HG03457 (cell line): ENCODE results near the gene AGA.

Experiments
- ATAC-seq: cut with Tn5 transposase; IDR thresholded peaks from one replicate; pipeline ENCODE4 v1.9.1; 2021; ENCODE audit warnings: moderate number of reproducible peaks; ENCODE audit not compliant: unreplicated experiment

Gene AGA

DNA sequence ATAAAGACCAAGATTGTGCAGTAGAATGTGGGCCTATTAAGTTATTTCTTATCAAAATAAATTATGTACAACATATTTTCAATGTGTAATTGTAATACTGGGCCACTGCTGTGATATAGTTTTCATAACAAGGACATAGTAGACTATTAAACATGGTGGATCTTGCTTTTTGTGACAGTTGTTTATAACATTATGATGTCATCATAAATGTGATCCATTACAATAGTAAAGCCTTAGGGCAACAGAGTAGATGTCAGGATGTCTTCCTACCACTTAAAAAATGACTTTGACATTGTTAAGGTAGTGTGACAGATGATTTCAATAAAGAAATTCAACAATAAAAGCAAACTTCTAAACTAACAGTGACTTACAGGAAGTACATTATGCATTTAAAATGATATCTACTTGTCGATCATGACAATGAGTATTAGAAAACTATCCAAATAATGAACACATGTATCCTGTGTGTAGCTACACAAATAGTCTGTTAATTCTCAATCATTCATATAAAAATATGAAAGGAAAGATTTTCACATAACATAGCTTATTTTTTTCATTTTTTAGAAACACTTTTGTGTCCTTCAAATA, 5.3 kb upstream of the AGA start:
- no peak for ATAC-seq

DNA sequence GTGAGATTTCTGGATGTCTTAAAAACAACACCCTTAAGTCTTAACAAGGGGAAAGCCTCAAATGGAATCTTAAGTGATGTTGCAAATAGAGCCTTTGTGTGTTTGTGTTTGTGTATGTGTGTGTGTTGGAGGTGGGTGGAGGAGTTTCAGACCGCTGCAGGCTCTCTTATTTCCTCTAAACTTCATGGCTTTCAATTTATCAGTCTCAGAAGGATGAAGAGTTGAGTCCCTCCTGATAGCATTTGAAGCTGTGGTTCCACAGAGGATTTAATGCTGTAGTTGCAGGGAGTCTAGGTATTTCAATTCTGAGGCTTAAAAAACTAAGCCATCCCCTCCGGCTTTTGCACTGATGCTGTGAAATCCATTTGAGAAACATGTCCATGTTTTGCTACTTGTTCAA, 4.3 kb upstream of the AGA start:
- ATAC-seq, result no peak

DNA sequence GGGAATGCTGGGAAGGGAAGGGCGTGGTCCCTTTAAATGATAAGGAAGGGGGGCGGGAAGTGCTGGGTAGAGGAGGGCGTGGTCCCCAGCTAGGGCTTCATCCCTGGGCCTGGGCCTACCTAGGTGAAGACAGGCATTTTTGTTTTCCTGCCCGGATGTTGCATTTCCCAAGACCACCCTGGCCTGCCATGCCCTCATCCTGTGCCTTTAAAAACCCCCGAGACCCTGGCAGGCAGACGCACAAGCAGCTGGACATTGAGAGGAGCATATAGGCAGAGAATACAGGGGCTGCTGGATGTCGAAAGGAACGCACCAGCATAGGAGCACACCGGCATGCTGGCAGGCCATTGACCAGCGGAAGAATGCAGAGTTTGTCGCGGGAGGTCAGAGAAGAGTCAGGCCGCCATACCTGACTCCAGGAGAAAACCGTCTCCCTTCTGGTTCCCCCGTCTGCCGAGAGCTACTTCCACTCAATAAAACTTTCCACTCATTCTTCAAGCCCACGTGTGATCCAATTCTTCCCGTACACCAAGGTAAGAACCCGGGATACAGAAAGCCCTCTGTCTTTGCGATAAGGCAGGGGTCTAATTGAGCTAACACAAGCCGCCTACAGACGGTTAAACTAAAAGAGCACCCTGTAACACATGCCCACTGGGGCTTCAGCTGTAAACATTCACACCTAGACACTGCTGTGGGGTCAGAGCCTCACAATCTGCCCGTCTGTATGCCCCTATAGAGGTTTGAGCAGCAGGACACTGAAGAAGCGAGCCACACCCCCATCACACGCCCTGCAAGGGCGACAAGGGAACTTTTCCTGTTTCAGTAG, 2.9 kb upstream of the AGA start:
- no peak for ATAC-seq

DNA sequence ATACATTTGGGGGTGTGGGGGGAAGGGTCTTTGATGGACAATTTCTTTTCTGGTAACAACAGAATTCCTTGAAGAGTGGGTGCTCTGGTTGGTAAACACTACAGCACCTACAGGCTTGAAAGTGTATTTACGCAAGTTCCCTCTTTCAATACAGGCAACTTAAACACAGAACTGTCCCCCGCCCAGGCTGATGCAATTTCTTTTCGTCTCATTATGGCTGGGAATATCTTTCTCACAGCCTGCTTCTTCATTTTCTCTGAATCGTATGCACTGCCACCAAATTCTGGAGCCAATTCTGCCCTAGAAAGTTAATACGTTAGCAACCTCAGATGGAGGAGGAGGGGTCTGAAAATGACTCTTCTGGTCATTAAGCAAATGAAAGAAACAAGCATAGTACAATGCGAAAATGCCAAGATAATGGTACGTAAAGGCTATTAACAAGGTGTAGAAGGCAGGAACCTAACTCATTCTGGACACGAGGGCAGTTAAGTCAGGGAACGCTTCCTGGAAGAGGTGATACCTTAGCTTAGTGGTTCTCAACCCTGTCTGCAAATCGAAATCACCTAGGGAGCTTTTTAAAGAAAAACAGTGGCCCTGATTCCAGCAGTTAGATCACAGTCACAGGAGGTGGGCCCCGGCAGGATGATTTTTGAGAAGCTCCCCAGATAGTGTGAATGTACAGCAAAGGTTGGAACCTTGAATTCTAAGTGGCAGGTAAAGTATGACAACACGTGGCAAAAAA, 1.0 kb downstream of the AGA start:
- peak; percentile 30 for ATAC-seq

DNA sequence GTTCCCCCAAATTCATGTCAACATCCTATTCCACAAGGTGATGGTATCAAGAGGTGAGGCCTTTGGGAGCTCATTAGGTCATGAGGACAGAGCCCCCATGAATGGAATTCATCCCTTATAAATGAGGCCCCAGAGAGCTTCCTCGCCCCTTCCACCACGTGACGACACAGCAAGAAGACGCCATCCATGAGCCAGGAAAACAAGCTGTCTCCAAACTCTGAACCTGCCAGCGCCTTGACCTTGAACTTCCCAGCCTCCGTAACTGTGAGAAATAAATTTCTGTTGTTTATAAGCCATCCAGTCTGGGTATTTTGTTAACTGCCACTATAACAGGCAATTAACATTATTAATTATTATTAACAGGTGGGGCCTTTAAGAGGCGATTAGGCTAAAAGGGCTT, 5.8 kb downstream of the AGA start:
- ATAC-seq, result no peak

DNA sequence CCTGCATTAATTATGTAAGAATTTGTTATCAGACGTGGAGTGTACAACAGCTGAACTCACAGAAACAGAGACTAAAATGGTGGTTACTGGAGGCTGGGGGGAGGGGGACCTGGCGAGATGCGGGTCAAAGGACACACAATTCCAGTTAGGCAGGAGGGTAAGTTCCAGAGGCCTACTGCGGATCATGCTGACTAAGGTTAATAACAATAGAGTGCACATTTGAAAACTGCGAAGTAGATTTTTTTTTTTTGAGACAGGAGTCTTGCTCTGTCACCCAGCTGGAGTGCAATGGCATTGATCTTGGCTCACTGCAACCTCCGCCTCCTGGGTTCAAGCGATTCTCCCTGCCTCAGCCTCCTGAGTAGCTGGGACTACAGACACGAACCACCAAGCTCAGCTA, 7.6 kb downstream of the AGA start:
- ATAC-seq, result no peak

DNA sequence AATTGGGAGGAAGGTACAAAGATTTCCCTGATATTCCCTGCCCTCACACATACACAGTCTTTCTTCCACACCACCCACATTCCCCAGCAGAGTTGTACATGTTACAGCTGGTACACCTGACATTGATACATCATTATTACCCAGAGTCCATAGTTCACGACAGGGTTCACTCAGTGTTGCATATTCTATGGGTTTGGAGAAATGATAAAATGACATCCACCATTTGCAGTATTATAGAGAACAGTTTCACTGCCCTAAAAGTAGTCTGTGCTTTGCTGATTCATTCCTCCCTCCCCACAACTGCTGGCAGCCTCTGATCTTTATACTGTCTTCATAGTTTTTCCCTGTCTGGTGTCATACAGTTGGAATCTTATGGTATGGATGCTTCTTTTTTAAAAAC, 15.0 kb downstream of the AGA start:
- ATAC-seq, result no peak

DNA sequence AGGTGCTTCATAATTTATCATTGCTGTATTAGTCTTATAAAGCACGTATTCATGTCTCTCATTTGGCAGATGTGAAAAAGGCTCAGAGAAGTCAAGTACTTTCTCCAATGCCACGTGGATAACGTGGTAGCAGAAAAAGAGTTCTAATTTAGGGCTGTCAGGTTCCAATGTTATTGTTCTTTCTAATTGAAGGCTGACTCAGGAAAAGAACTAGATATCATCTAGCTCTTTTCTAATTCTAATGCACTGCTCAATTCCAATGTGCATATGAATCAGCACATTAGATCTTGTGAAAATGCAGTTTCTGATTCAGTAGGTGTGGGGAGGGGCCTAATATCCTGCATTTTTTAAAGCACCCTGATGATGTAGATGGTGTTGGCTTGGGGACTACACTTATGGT, 22.8 kb downstream of the AGA start:
- ATAC-seq, result no peak

DNA sequence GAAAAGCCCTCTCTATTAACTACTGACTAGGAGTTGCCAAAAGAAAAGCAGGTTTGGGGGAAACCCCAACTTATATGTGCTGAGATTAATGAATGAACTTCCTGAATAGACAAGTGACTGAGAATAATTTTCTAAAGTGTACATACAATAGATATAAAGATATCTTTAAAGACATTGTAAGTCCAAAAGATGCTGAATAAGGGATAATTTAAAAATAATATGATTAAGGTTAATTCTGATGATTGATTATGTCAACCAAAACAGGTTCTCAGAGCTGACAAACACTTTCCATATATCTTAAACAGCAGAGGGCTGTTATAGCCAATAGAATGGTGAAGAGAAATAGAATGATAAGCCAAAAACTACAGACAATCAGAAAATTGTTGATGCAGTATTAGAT, 28.6 kb downstream of the AGA start:
- no peak for ATAC-seq

DNA sequence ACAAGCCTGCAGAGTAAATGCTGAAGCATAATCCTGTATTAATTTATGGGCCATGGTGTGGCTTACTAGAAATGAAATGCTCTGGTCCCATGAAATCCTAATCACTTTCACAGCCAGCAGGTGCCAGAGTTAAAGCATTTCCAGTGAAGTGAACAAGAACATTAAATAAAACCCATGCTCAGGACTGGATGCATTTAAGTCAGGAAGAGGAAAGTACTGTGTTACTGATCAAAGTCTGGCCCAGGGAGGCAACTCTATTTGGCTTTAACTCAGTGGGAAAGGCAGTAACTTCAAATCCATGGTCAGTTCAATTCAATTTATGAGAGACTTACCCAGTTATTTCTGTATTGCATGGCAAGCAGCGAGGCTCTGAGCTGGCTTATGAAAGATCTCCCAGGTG, 29.2 kb downstream of the AGA start:
- ATAC-seq, result no peak

DNA sequence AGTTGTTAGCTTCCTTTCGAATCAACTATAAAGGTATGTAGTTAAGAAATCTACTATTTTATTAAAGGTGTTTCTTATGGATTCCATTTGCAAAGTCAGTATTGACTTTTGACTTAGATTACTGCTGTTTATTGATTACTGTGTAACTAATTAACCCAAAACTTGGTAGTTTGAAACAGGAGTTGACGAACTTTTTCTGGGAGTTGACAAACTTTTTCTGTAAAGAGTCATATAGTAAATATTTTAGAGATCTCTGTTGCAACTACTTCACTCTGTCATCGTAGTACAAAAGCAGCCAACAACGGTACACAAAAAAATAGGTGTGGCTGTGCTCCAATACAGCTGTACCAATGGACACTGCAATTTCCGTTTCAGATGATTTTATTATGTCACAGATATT, 30.2 kb downstream of the AGA start:
- ATAC-seq, result no peak

DNA sequence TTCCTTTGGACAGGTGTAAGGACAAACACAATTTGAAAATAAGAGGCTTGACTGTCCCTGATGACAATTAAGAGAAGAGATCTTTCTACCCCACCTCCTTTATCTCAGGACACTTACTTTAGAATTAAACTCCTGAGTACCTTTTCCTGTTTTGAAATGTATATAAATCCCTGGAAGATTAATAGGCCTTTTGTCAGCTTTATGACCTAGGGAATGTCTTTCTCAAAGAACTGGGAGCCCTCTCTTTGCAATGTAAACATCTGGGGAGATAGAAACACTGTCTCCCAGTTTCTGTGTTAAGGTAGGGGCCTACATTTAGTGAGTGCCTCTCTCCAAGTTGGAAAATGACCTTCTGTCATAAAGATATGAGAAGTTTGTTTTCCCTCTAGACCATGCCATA, 31.7 kb downstream of the AGA start:
- ATAC-seq, result no peak

DNA sequence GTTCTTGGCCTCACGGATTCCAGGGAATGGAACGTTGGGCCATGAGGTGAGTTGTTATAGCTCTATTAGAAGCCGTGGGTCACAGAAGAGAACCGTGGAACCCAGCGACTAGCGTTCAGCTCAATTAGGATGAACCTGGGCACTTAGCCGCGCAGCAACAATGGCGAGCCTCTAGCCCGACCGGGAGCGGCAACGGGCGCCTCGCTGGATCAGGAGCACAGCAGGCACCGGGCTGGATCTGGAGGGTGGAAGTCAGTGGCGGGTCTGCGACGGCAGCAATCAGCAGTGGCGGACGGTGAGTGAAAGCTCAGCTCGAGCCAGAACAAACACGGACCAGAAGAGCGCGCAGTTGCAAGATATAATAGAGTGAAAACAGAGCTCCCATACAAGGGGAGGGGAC, 34.2 kb downstream of the AGA start:
- ATAC-seq, result no peak

DNA sequence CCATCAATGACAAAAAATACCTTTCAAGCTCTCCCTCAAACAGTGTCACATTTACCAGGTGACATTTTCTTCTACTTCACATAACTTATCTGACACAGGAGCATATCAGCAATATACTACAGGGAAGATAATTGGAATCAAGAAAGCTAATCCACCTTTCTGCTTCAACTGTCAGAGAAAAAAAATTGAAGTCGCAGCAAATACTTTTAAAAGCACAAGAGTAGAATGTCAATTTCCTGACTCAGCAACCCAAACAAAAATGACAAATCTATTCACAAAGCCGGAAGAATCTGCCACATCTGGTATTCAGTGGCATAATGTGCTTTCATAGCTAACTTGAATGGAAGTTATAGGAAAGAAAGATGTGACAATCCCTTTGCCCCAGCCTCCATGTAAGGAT, 36.7 kb downstream of the AGA start:
- ATAC-seq, result no peak

DNA sequence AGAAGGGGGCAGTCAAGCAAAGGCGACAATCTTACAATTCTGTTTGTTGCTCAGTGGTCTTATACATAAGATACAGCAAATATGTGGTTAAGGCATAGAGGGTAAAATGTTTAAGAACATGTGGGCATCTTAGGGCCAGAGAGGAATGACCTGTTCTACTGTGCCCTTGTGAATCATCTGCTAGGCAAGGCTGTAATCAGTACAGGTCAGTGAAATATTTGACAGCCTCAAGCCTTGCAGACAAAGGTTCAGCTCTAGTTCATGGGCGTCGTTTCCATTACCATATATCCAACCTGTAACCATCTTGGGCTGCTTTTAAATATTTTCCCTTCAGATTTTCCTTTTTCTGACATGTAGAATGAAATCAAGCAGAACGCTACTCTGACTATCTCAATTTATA, 37.3 kb downstream of the AGA start:
- ATAC-seq, result no peak

DNA sequence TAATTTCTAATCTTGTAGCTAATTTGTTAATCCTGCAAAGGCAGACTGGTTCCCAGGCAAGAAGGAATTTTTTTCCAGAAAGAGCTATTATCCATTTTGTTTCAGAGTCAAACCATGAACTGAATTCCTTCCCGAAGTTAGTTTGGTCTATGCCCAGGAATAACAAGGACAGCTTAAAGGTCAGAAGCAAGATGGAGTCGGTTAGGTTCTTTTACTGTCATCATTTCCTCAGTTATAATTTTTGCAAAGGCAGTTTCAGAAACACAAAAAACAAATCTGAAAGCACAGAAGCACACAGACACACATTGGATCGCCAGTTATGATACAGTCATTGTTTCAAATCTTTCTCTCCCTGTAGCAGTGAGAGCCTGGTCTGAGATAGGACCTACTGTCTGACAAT, 37.9 kb downstream of the AGA start:
- no peak for ATAC-seq

DNA sequence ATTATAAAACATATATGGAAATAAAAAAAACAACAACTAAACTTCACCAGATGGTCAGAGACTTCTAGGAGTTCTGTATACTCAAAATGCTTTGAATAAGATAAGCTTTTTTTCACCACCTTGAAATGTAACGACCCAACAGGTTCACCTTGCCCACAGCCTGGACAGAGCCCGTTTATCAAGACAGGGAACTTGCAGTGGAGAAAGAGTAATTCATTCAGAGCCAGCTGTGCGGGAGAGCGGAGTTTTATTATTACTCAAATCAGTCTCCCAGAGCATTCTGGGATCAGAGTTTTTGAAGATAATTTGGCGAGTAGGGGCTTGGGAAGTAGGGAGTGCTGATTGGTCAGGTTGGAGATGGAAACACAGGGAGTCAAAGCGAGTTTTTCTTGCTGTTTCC, 38.5 kb downstream of the AGA start:
- no peak for ATAC-seq

DNA sequence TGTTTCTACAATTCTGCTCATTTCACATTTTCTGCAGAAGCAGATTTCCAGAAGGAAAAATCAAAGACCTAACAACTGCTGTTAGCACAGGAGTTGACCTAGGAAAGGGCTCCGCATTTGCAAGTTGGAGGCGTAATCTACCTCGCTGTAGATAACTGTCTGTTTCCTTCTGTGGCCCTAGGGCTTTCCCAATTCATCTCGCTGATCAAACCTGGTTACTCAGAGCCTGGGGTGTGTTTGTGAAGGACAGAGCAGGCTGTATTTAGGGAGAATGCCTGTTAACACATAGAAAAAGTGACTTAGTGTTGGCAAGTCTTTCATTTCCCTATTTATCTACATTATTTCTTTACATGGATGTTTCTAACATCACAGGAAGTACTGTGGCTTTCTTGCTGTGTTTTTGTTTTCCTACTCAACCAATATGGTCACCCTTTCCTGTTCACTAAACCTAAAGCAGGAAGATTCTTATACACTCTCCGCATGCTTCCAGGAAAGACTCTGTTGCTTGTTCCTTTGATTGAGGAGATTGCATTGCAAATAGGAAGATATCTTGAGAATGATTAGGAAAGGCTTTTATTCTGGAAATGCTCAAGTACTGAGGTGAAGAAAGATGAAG, 40.5 kb downstream of the AGA start:
- ATAC-seq, result no peak

DNA sequence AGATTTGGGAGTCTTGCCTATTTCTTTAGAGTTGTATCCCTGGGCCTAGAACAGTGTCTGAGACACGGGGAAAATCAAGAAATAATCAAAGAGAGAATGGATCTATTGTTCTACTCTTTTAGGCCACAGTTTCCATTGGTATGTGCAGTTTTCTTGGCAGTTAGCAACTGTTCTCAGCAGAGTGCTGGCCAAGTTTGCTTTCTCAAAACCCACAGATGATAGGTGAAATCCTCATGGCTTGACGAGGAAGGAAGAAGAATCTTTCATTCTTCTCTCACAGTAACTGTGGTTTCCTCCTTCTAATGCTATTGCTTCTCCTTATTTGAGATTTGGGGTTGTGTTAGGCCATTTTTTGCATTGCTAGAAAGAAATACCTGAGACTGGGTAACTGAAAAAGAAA, 42.2 kb downstream of the AGA start:
- ATAC-seq, result no peak

DNA sequence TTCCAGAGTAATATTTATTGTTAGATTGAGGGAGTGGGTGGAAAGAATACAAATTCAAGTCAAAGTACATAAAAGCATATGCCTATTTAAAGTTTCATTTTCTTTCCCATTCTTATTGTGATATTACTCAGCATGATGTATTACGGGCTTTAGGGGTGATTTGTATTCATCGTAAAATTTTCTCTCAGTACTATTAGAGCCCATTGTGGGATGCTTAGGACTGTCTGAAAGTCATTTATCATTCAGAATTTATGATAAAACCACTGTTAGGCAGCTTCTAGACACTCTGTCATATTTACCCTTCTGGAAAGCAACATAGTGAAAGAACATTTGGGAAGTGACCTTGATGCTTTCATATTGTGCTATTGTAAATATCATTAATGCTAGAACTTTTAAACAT, 45.9 kb downstream of the AGA start:
- ATAC-seq, result no peak

DNA sequence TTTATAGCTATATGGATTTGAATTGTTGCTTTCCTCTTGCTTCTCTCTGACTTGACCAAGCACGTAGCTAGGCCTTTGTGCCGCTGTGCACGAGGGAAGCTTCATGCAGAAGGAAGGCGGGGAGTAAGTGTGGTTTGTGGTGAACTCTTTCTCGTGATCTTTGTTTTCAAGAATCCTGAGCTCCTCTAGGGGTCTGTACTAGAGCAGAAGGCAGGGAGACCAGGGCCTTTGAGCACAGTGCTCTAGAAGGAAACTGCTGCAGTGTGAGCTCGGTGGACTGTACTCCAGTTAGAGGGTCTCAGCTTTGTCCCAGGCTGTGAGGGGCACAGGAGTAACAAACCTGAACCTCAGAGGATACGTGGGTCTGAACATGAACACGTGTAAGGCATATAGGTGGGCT, 49.0 kb downstream of the AGA start:
- no peak for ATAC-seq

DNA sequence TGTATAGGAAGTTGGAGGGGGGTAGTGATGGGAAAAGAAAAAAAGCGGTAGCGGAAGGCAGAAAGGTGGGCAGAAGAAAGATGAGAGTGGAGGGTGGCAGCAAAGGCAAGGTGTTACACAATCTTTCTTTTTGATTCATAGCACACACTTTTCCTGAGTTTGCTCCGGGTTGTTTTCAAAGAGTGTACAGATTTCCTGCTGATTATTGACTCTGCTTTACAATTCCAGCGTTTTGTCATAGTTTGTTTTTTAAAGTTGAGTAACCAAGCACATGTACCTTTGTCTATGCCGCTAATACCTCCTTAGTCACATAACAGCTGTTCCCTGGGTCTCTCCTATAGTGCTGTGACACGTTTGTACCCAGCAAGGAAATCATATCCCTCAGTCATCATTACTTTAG, 50.3 kb downstream of the AGA start:
- no peak for ATAC-seq
